OCI-LY1 (cell line): ENCODE results near the gene GAK.

Source experiments
- EZH2 ChIP-seq: fragments of 200-600 bp; sonication (generic), shearing (Covaris generic); IDR thresholded peaks from 2 replicates; pipeline ENCODE4 v1.8.0; 2017; ENCODE audit warnings: borderline replicate concordance, mixed run types, mild to moderate bottlenecking, antibody characterized with exemption, low read length, moderate library complexity, mixed read lengths
- TF ChIP-seq, protein P1 (sequence below): fragments of 200-600 bp; sonication (generic), shearing (Covaris generic); IDR thresholded peaks from 2 replicates; pipeline ENCODE4 v1.5.1; 2017; ENCODE audit warnings: mild to moderate bottlenecking, antibody characterized with exemption, low read length, moderate library complexity, mixed read lengths

GRCh38 chr4:932713-933070 lies 576 bp upstream of the GAK start:
- TF ChIP-seq, protein P1, sequence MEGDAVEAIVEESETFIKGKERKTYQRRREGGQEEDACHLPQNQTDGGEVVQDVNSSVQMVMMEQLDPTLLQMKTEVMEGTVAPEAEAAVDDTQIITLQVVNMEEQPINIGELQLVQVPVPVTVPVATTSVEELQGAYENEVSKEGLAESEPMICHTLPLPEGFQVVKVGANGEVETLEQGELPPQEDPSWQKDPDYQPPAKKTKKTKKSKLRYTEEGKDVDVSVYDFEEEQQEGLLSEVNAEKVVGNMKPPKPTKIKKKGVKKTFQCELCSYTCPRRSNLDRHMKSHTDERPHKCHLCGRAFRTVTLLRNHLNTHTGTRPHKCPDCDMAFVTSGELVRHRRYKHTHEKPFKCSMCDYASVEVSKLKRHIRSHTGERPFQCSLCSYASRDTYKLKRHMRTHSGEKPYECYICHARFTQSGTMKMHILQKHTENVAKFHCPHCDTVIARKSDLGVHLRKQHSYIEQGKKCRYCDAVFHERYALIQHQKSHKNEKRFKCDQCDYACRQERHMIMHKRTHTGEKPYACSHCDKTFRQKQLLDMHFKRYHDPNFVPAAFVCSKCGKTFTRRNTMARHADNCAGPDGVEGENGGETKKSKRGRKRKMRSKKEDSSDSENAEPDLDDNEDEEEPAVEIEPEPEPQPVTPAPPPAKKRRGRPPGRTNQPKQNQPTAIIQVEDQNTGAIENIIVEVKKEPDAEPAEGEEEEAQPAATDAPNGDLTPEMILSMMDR: no peak
- no peak for TF ChIP-seq EZH2
